Heart left ventricle (tissue), 16 donors: ENCODE results near the gene SMIM32. TPM values are rescaled to one million over a fixed set of nuclear protein-coding genes. Genes with fewer than 3 reads are reported as not detected.

Source experiments
- ATAC-seq, 4 donors: fragments of 200-7000 bp; cut with Tn5 transposase; one replicate each; pipeline ENCODE4 v1.9.1; 2020 to 2022; ENCODE audit warnings: moderate library complexity in 4 of 4, mild to moderate bottlenecking in 3 of 4, moderate number of reproducible peaks in 1 of 4
- DNase-seq, 5 donors: peaks; one replicate each; pipeline ENCODE4 v3.0.0-alpha.2; 2020
- H3K27ac ChIP-seq, 12 donors: fragments of 200-600 bp; sonication (generic) in 4 of 12; one replicate each; pipeline versions ENCODE4 v1.5.0 to v1.8.0; 2016 to 2022; ENCODE audit warnings: mild to moderate bottlenecking in 2 of 12
- H3K27me3 ChIP-seq, 9 donors: fragments of 200-600 bp; sonication (generic) in 2 of 9; one replicate each; pipeline versions ENCODE4 v1.5.1 to v1.8.0; 2016 to 2022; ENCODE audit warnings: mild to moderate bottlenecking in 3 of 9
- H3K36me3 ChIP-seq, 9 donors: fragments of 200-600 bp; sonication (generic) in 2 of 9; one replicate each; pipeline versions ENCODE4 v1.5.0 to v1.8.0; 2018 to 2022; ENCODE audit warnings: mild to moderate bottlenecking in 2 of 9
- H3K4me1 ChIP-seq, 12 donors: fragments of 200-600 bp; sonication (generic) in 4 of 12; one replicate each; pipeline versions ENCODE4 v1.5.0 to v1.8.0; 2016 to 2022; ENCODE audit warnings: mild to moderate bottlenecking in 3 of 12
- H3K4me3 ChIP-seq, 12 donors: fragments of 200-600 bp; sonication (generic) in 4 of 12; one replicate each; pipeline versions ENCODE4 v1.5.0 to v1.8.0; 2017 to 2022; ENCODE audit warnings: mild to moderate bottlenecking in 9 of 12, moderate library complexity in 4 of 12
- H3K9me3 ChIP-seq, 12 donors: fragments of 200-600 bp; sonication (generic) in 4 of 12; one replicate each; pipeline versions ENCODE4 v1.5.0 to v1.8.0; 2016 to 2022; ENCODE audit warnings: mild to moderate bottlenecking in 1 of 12
- CTCF ChIP-seq, 12 donors: fragments of 200-600 bp; sonication (generic) in 4 of 12; IDR thresholded peaks; one replicate each; pipeline versions ENCODE4 v1.5.0 to v1.8.0; 2018 to 2022; ENCODE audit warnings: antibody characterized with exemption in 12 of 12, mild to moderate bottlenecking in 5 of 12
- POLR2A ChIP-seq, 2 donors: fragments of 450-650 bp; IDR thresholded peaks; one replicate each; pipeline ENCODE4 v1.6.1; 2017; ENCODE audit warnings: antibody characterized with exemption in 2 of 2, mild to moderate bottlenecking in 2 of 2, moderate library complexity in 2 of 2
- WGBS, 4 donors: extraction: QIAGEN DNeasy Blood & Tissue Kit in 2 of 4; methylation state at CpG; one replicate each; pipeline versions ENCODE4 v1.1.5 to v1.1.7; 2013 to 2018; 5-methylcytosine and 5-hydroxymethylcytosine counted together
- intact Hi-C, 10 donors: fragments of 100-400 bp; cut with DNase I; formaldehyde crosslinking; loops; one replicate each; pipeline versions ENCODE4 v1.11.1 to v1.14.2; 2022
- polyA plus RNA-seq, 2 donors: library from polyadenylated mRNA; stranded (reverse); fragments of 200-250 nt; gene quantifications; one replicate each; pipeline ENCODE4 v1.2.3, GENCODE V29; 2013
- total RNA-seq, 9 donors: library from RNA; depleted of rRNA in 2 of 9; stranded (reverse); fragments of >200 nt in 2 of 9; fragmentation: NEBNext Ultra II Directional in 3 of 9; extraction: Animal tissue kit (Norgen Biotek cat#: 25700) in 3 of 9; gene quantifications; one replicate each; pipeline versions ENCODE4 v1.1.0 to v1.2.4, GENCODE V29; 2016 to 2023
- donor health status: ischemic (EF 13 %, LVEDD 7.1; RV severe dilation, severe dysfunction).
- donor health status: healthy with polysubstance abuse.
- donor health status: DM: no; HTN: yes; CAD: no.
- donor health status: DM: no; HTN: no; CAD: no.
- donor health status: ischemic (EF 25% LVEDD 6.9; RV normal size, moderate dysfunction).
- donor health status: ischemic (EF 25% LVEDD 5.7; RV mildly dilated, moderate dysfunction).
- donor health status: healthy.
- donor health status: DM: yes; HTN: yes; CAD: no.
- donor health status: ischemic (EF 35%, LVEDD 5.7; RV mildly dilated, moderate dysfunction).
- donor health status: nonischemic (EF 11% LVEDD 7.7; RV severe dilation, severe dysfunction).
- donor health status: DM: yes; HTN: yes; CAD: no.
- donor health status: PGD.
- donor health status: ischemic (EF 29% LVEDD 5.4; RV normal size, mild dysfunction).
- donor health status: nonischemic (EF 23%, LVEDD 6.1; RV moderate dilation, normal function).

The SMIM32 gene
- total and polyA plus RNA-seq, 11 donors: not detected

GRCh38 chr5:136155761-136156160 lies 37.2 kb downstream of the SMIM32 start:
- ATAC-seq (no peak), DNase-seq (no peak)
- intact Hi-C loops: no loop called here
- whole genome bisulfite sequencing, 4 donors: 57 to 93% (median 84%) methylated on average over 1 of the region's 1 CpG
- Histone ChIP-seq H3K36me3 (peaks cover 0 to 56% (median 42%) of the 10 kb centered on the region in 9 donors), H3K4me3 (no peak overlapping the region), H3K9me3 (no peaks in the 10 kb centered on the region), H3K4me1 (peaks cover 0 to 90% (median 33%) of the 10 kb centered on the region in 12 donors), H3K27ac (no peak overlapping the region), H3K27me3 (no peaks in the 10 kb centered on the region)
- TF ChIP-seq CTCF (IDR thresholded peaks at IDR 0.05): no peak

- DNase-seq (no peak), ATAC-seq (no peak)
- Histone ChIP-seq H3K27ac (no peak overlapping the region), H3K36me3 (peaks cover 0 to 51% (median 42%) of the 10 kb centered on the region in 9 donors), H3K4me1 (peaks cover 0 to 85% (median 34%) of the 10 kb centered on the region in 12 donors), H3K27me3 (no peaks in the 10 kb centered on the region), H3K4me3 (no peak overlapping the region), H3K9me3 (no peaks in the 10 kb centered on the region)
- TF ChIP-seq POLR2A (IDR thresholded peaks at IDR 0.05) (no peak), CTCF (IDR thresholded peaks at IDR 0.05) (no peak)
- 94 to 97% (median 95%) methylated on average over 2 of the region's 2 CpGs for WGBS, 4 donors
- intact Hi-C loops: no loop called here
Observed at GRCh38 chr5:136155078-136155477, 37.9 kb downstream of the SMIM32 start.

- Histone ChIP-seq H3K27me3 (no peaks in the 10 kb centered on the region), H3K36me3 (peaks cover 0 to 51% (median 42%) of the 10 kb centered on the region in 9 donors), H3K27ac (no peak overlapping the region), H3K4me1 (peaks cover 0 to 85% (median 36%) of the 10 kb centered on the region in 12 donors), H3K4me3 (no peak overlapping the region), H3K9me3 (no peaks in the 10 kb centered on the region)
- ATAC-seq: no peak
- TF ChIP-seq POLR2A (IDR thresholded peaks at IDR 0.05): no peak
- no peak for TF ChIP-seq CTCF (IDR thresholded peaks at IDR 0.05)
- DNase-seq: no peak
- intact Hi-C loops: no loop called here
- WGBS, 4 donors: 92 to 96% (median 94%) methylated on average over 11 of the region's 11 CpGs
Observed at GRCh38 chr5:136153581-136154236, 39.3 kb downstream of the SMIM32 start.

GRCh38 chr5:136149891-136150290 lies 43.1 kb downstream of the SMIM32 start:
- H3K9me3 ChIP-seq: no peaks in the 10 kb centered on the region
- TF ChIP-seq CTCF (IDR thresholded peaks at IDR 0.05) (no peak), POLR2A (IDR thresholded peaks at IDR 0.05) (no peak)
- no peak for ATAC-seq
- H3K4me1 ChIP-seq: peaks cover 0 to 83% (median 39%) of the 10 kb centered on the region in 12 donors
- no peak overlapping the region for H3K27ac ChIP-seq
- no peak for DNase-seq
- 51 to 58% (median 54%) methylated on average over 1 of the region's 1 CpG for WGBS, 4 donors
- intact Hi-C loops: no loop called here
- H3K4me3 ChIP-seq: no peak overlapping the region
- H3K36me3 ChIP-seq: peaks cover 0 to 27% (median 17%) of the 10 kb centered on the region in 9 donors
- no peaks in the 10 kb centered on the region for H3K27me3 ChIP-seq
